Hepatocyte (in vitro differentiated cells): ENCODE results near the gene ADGRL4. TPM values are rescaled to one million over a fixed set of nuclear protein-coding genes. Genes with fewer than 3 reads are reported as not detected.

Source experiments
- DNase-seq: peaks from one replicate; pipeline ENCODE4 v3.0.0-alpha.2; 2016; ENCODE audit warnings: low spot score
- H2AFZ ChIP-seq: fragments of 200-600 bp; sonication (generic); 2 replicates; pipeline ENCODE4 v1.6.0; 2016; ENCODE audit warnings: antibody characterized with exemption, mild to moderate bottlenecking
- H3K27ac ChIP-seq: fragments of 200-600 bp; sonication (generic); 2 replicates; pipeline ENCODE4 v1.5.1; 2016; ENCODE audit warnings: mild to moderate bottlenecking
- H3K27me3 ChIP-seq: fragments of 200-600 bp; sonication (generic); 2 replicates; pipeline ENCODE4 v1.6.1; 2016
- H3K36me3 ChIP-seq: fragments of 200-600 bp; sonication (generic); replicated peaks from 2 replicates; pipeline ENCODE4 v1.5.1; 2016; ENCODE audit warnings: low read depth; ENCODE audit not compliant: insufficient read depth
- H3K4me1 ChIP-seq: fragments of 200-600 bp; sonication (generic); 2 replicates; pipeline ENCODE4 v1.5.1; 2016; ENCODE audit warnings: mild to moderate bottlenecking, moderate library complexity; ENCODE audit not compliant: insufficient read depth
- H3K4me2 ChIP-seq: fragments of 200-600 bp; sonication (generic); 2 replicates; pipeline ENCODE4 v1.6.0; 2016
- H3K4me3 ChIP-seq: fragments of 200-600 bp; sonication (generic); 2 replicates; pipeline ENCODE4 v1.5.1; 2016; ENCODE audit warnings: mild to moderate bottlenecking
- H3K79me2 ChIP-seq: fragments of 200-600 bp; sonication (generic); 2 replicates; pipeline ENCODE4 v1.6.0; 2017; ENCODE audit warnings: mild to moderate bottlenecking
- H3K9me2 ChIP-seq: fragments of 200-600 bp; sonication (generic); replicated peaks from 2 replicates; pipeline ENCODE4 v1.6.0; 2017; ENCODE audit warnings: mild to moderate bottlenecking; ENCODE audit not compliant: insufficient read depth
- H3K9me3 ChIP-seq: fragments of 200-600 bp; sonication (generic); 2 replicates; pipeline ENCODE4 v1.5.1; 2016; ENCODE audit warnings: low read depth, mild to moderate bottlenecking
- H4K20me1 ChIP-seq: fragments of 200-600 bp; sonication (generic); 2 replicates; pipeline ENCODE4 v1.6.0; 2016; ENCODE audit warnings: mild to moderate bottlenecking; ENCODE audit not compliant: insufficient read depth, poor library complexity, severe bottlenecking
- EZH2 ChIP-seq: fragments of 200-600 bp; sonication (generic); IDR thresholded peaks from 2 replicates; pipeline ENCODE4 v1.6.1; 2016; ENCODE audit warnings: antibody characterized with exemption, mild to moderate bottlenecking, borderline replicate concordance
- EZH2phosphoT487 ChIP-seq: fragments of 200-600 bp; sonication (generic); IDR thresholded peaks from one replicate; pipeline ENCODE4 v1.6.1; 2018; ENCODE audit warnings: antibody characterized with exemption, mild to moderate bottlenecking, low read depth, moderate library complexity; ENCODE audit not compliant: unreplicated experiment, severe bottlenecking
- WGBS: methylation state at CpG from one replicate; pipeline ENCODE4 v1.1.6; 2016; ENCODE audit warnings: low lambda C conversion rate; ENCODE audit errors: missing lambda C conversion rate; 5-methylcytosine and 5-hydroxymethylcytosine counted together
- polyA plus RNA-seq: library from polyadenylated mRNA; unstranded; fragments of >200 nt; fragmentation: Nextera tagmentation; extraction: Ambion mirVana; gene quantifications from 2 replicates; pipeline ENCODE4 v1.2.1, GENCODE V29; 2016
- total RNA-seq: library from RNA; depleted of rRNA; stranded (reverse); fragments of >200 nt; gene quantifications from 2 replicates; pipeline ENCODE4 v1.2.3, GENCODE V29; 2014
- TF ChIP-seq, protein P1 (sequence below): fragments of 200-600 bp; sonication (generic); IDR thresholded peaks from 2 replicates; pipeline ENCODE4 v1.5.1; 2016; ENCODE audit warnings: antibody characterized with exemption, mild to moderate bottlenecking; ENCODE audit not compliant: poor library complexity

The ADGRL4 gene
- total and polyA plus RNA-seq, 2 experiments from 2014 or later: 2.2 to 2.4 TPM

DNA sequence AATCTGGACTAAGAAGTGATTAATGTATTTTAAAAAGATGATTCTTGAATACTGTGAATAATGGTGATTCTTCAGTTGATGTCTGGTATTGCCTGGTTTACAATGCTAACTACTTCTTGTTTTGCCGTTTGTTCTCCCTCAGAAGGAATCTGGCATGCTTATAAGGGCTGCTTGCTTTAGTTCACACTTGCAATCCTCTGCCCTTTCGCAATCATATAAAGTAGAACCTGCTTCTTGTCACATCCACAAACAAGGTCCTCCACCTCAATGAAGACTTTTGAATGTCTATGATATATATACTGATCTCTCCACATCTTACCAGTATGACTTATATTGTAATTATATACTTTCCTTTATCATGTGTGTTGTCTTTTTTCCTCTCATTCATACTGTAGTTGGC is 92.6 kb downstream of the ADGRL4 start:
- no peak overlapping the region for H3K4me2 ChIP-seq
- H3K4me3 ChIP-seq: no peak overlapping the region
- no peaks in the 10 kb centered on the region for H3K79me2 ChIP-seq
- no peak overlapping the region for H3K27ac ChIP-seq
- WGBS: 81% methylated on average over 2 of the region's 2 CpGs
- no peaks in the 10 kb centered on the region for H3K4me1 ChIP-seq
- H3K9me3 ChIP-seq: no peaks in the 10 kb centered on the region
- no peak overlapping the region for H2AFZ ChIP-seq
- no peaks in the 10 kb centered on the region for H3K9me2 ChIP-seq
- DNase-seq: no peak
- TF ChIP-seq EZH2phosphoT487: no peak
- TF ChIP-seq, protein P1, sequence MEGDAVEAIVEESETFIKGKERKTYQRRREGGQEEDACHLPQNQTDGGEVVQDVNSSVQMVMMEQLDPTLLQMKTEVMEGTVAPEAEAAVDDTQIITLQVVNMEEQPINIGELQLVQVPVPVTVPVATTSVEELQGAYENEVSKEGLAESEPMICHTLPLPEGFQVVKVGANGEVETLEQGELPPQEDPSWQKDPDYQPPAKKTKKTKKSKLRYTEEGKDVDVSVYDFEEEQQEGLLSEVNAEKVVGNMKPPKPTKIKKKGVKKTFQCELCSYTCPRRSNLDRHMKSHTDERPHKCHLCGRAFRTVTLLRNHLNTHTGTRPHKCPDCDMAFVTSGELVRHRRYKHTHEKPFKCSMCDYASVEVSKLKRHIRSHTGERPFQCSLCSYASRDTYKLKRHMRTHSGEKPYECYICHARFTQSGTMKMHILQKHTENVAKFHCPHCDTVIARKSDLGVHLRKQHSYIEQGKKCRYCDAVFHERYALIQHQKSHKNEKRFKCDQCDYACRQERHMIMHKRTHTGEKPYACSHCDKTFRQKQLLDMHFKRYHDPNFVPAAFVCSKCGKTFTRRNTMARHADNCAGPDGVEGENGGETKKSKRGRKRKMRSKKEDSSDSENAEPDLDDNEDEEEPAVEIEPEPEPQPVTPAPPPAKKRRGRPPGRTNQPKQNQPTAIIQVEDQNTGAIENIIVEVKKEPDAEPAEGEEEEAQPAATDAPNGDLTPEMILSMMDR: no peak
- no peak for TF ChIP-seq EZH2
- H4K20me1 ChIP-seq: no peaks in the 10 kb centered on the region
- H3K27me3 ChIP-seq: no peaks in the 10 kb centered on the region
- H3K36me3 ChIP-seq: no peaks in the 10 kb centered on the region

DNA sequence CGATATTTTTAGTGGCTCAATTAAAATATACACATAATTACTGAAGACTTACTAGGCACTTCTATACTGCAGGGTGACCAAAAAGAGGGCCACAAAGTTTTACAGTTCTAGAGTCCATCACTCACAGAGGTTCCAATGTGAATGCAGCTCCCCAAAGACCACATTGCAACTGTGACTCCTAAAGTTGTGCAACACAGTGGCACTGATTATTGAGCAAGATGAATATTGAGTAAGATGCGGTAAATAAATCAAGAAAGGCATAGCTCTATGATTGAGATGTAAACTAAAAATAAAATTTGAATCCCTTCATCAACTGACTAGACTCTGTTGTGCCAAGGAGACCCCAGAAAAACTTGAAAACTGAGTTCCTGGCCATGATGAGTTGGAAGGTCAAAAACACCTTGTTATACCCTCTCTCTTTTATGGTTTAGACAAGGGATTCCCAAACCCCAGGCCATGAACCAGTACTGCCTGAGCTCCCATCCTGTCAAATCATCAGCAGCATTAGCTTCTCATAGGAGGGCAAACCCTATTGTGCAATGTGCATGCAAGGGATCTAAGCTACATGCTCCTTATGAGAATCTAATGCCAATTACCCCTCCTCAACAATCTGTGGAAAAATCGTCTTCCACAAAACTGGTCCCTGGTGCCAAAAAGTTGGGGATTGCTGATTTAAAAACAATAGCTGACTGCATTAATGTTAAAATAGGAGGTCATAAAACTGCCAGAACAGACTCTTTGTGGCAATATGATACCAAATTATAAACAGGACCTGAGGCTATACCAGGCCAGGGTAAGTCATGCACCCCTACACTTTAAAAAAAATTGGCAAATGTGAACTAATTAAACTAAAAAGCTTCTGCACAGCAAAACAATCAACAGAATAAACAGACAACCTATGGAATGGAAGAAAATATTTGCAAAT is 94.3 kb downstream of the ADGRL4 start:
- no peak overlapping the region for H3K4me2 ChIP-seq
- 83% methylated on average over 3 of the region's 3 CpGs for whole genome bisulfite sequencing
- no peaks in the 10 kb centered on the region for H3K27me3 ChIP-seq
- H3K9me2 ChIP-seq: no peaks in the 10 kb centered on the region
- H4K20me1 ChIP-seq: no peaks in the 10 kb centered on the region
- TF ChIP-seq EZH2phosphoT487 (no peak), EZH2 (no peak)
- TF ChIP-seq, protein P1: no peak
- H3K4me1 ChIP-seq: no peaks in the 10 kb centered on the region
- H3K36me3 ChIP-seq: no peaks in the 10 kb centered on the region
- H3K27ac ChIP-seq: no peak overlapping the region
- H2AFZ ChIP-seq: no peak overlapping the region
- DNase-seq: no peak
- no peaks in the 10 kb centered on the region for H3K9me3 ChIP-seq
- H3K4me3 ChIP-seq: no peak overlapping the region
- H3K79me2 ChIP-seq: no peaks in the 10 kb centered on the region

DNA sequence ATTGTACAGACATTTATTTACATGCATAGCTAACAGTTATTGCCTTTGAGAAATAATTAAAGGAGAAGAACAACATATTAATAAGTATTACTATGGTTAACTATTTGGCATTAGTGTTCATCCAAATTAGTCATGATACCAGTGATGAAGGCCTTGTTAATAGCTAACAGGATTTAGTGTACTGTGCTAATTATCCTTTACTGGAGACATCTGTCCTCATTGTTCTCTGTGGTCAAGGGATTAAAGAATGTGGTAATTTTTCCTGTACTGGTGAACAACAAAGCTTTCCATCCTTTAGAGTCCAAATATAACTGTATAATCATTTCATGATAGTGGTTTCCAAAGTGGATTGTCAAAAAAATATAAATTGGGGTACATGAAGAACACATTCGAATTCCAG is 103.9 kb downstream of the ADGRL4 start:
- Histone ChIP-seq H3K36me3 (no peaks in the 10 kb centered on the region), H3K9me2 (no peaks in the 10 kb centered on the region), H3K4me3 (no peak overlapping the region), H2AFZ (no peak overlapping the region), H3K79me2 (no peaks in the 10 kb centered on the region), H3K4me2 (no peak overlapping the region), H3K27me3 (no peaks in the 10 kb centered on the region), H4K20me1 (no peaks in the 10 kb centered on the region), H3K9me3 (no peaks in the 10 kb centered on the region), H3K4me1 (no peaks in the 10 kb centered on the region), H3K27ac (no peak overlapping the region)
- no peak for DNase-seq
- WGBS: 71% methylated on average over 1 of the region's 1 CpG
- no peak for TF ChIP-seq EZH2

DNA sequence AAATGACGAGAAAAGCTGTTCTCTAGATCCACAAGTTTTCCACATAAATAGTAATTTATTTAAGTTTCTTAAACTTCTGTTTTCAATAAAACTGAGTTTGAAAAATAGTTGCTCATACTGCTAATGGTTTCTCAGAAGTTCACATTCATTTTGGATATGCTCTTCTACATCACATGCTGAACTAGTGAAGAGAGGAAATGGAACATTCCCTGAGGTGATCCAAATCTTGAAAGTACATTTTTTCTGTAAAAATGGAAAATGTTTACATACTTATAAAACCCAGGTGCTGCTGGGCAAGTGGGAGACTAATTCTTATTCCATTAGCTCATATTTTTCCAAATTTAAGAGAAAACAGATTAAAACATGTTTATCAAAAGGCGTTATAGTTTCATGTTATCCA is 111.7 kb downstream of the ADGRL4 start:
- no peak for TF ChIP-seq EZH2phosphoT487
- no peak for TF ChIP-seq EZH2
- TF ChIP-seq, protein P1: no peak
- Histone ChIP-seq H3K9me3 (no peaks in the 10 kb centered on the region), H4K20me1 (no peaks in the 10 kb centered on the region)

More for the DNA sequence above, 111.7 kb downstream of the ADGRL4 start:
- Histone ChIP-seq H2AFZ (no peak overlapping the region), H3K4me3 (no peak overlapping the region), H3K4me1 (no peaks in the 10 kb centered on the region), H3K79me2 (no peaks in the 10 kb centered on the region), H3K4me2 (no peak overlapping the region), H3K9me2 (no peaks in the 10 kb centered on the region), H3K36me3 (no peaks in the 10 kb centered on the region), H3K27me3 (no peaks in the 10 kb centered on the region), H3K27ac (no peak overlapping the region)
- 54% methylated on average over 2 of the region's 2 CpGs for WGBS
- DNase-seq: no peak
